Esophagus muscularis mucosa (tissue), 4 donors: ENCODE results near the gene CMTM1.

ENCODE experiments used
- CTCF ChIP-seq, 3 experiments: fragments of 200-600 bp in 2 of 3; fragments of 450-650 bp in 1 of 3; sonication (generic) in 2 of 3; IDR thresholded peaks; one replicate each; pipeline ENCODE4 v1.5.1; 2017 to 2019; ENCODE audit warnings: antibody characterized with exemption in 3 of 3, mild to moderate bottlenecking in 2 of 3, moderate library complexity in 1 of 3
- EP300 ChIP-seq: sonication (generic); formaldehyde crosslinking; IDR thresholded peaks from one replicate; pipeline ENCODE4 v1.6.1; 2017; ENCODE audit warnings: antibody characterized with exemption
- POLR2A ChIP-seq: fragments of 450-650 bp; IDR thresholded peaks from one replicate; pipeline ENCODE4 v1.6.1; 2017; ENCODE audit warnings: antibody characterized with exemption, moderate library complexity, mild to moderate bottlenecking, low read depth
- POLR2AphosphoS5 ChIP-seq, 2 donors: sonication (generic); formaldehyde crosslinking; IDR thresholded peaks; one replicate each; pipeline ENCODE4 v1.6.1; 2017; ENCODE audit warnings: antibody characterized with exemption in 2 of 2

- TF ChIP-seq CTCF (IDR thresholded peaks at IDR 0.05) (no peak), EP300 (no peak), POLR2A (no peak), POLR2AphosphoS5 (IDR thresholded peaks at IDR 0.05) (no peak)
Observed at GRCh38 chr16:66537236-66537635, 29.0 kb upstream of the CMTM1 start.
